Nephron progenitor cell (in vitro differentiated cells): ENCODE data around the gene SEC14L5.

Experiments
- DNase-seq: peaks from one replicate; pipeline ENCODE4 v3.0.0; 2021
- H3K27ac Mint-ChIP-seq: 2 replicates; pipeline ENCODE4 v1.8.0; 2021; ENCODE audit warnings: mild to moderate bottlenecking, moderate library complexity, mixed read lengths
- H3K27me3 Mint-ChIP-seq: 2 replicates; pipeline ENCODE4 v1.8.0; 2021; ENCODE audit warnings: mild to moderate bottlenecking, low read depth, mixed read lengths; ENCODE audit not compliant: poor library complexity
- H3K36me3 Mint-ChIP-seq: 2 replicates; pipeline ENCODE4 v1.8.0; 2021; ENCODE audit warnings: low read depth, mixed read lengths
- H3K4me1 Mint-ChIP-seq: 2 replicates; pipeline ENCODE4 v1.8.0; 2021; ENCODE audit warnings: mixed read lengths
- H3K4me3 Mint-ChIP-seq: 2 replicates; pipeline ENCODE4 v1.8.0; 2021; ENCODE audit warnings: mild to moderate bottlenecking, moderate library complexity, mixed read lengths
- H3K9me3 Mint-ChIP-seq: 2 replicates; pipeline ENCODE4 v1.8.0; 2021; ENCODE audit warnings: mild to moderate bottlenecking, moderate library complexity, mixed read lengths
- TF ChIP-seq, protein P1 (sequence below): fragments of 200-600 bp; sonication (generic); IDR thresholded peaks from 2 replicates; pipeline ENCODE4 v1.5.0; 2021; ENCODE audit warnings: antibody characterized with exemption

SEC14L5 gene

DNA sequence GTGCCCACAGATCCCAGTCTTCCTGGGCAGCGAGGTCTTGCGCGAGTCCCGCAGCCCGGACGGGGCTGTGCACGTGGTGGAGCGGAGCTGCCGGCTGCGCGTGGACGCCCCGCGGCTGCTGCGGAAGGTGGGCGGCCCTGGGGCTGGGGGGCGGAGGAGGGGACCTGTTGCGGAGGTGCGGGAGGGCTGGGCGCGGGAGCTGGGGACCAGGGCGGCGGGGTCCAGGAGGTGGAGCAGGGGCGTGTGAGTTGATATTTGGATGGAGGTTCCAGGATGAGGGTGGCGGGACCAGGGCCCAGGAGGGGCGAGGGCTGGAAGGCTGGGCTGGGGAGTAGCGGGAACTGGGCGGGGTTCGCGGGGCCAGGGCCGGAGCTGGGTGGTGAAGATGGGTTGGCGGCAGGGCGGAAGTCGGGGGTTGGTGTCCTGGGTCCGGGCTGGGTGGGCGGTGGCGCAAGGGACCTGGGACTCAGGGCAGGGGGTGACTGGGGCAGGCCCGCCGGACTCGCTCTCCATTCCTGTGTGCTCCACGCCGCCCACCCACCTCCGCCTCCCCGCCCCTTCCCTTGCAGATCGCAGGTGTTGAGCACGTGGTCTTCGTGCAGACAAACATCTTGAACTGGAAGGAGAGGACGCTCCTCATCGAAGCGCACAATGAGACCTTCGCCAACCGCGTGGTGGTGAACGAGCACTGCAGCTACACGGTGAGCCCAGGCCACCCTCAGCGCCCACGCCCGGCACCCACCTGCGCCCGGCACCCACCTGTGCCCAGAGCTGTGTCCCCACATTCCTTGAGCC, 29.6 kb downstream of the SEC14L5 start:
- Mint-ChIP-seq H3K9me3 (peaks cover 7% of the 10 kb centered on the region), H3K36me3 (no peaks in the 10 kb centered on the region), H3K27ac (no peak overlapping the region), H3K27me3 (peaks cover 67% of the 10 kb centered on the region), H3K4me3 (peak overlapping the region; percentile 58), H3K4me1 (no peaks in the 10 kb centered on the region)
- peak; percentile 45 for DNase-seq
- TF ChIP-seq, protein P1, sequence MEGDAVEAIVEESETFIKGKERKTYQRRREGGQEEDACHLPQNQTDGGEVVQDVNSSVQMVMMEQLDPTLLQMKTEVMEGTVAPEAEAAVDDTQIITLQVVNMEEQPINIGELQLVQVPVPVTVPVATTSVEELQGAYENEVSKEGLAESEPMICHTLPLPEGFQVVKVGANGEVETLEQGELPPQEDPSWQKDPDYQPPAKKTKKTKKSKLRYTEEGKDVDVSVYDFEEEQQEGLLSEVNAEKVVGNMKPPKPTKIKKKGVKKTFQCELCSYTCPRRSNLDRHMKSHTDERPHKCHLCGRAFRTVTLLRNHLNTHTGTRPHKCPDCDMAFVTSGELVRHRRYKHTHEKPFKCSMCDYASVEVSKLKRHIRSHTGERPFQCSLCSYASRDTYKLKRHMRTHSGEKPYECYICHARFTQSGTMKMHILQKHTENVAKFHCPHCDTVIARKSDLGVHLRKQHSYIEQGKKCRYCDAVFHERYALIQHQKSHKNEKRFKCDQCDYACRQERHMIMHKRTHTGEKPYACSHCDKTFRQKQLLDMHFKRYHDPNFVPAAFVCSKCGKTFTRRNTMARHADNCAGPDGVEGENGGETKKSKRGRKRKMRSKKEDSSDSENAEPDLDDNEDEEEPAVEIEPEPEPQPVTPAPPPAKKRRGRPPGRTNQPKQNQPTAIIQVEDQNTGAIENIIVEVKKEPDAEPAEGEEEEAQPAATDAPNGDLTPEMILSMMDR = no peak

DNA sequence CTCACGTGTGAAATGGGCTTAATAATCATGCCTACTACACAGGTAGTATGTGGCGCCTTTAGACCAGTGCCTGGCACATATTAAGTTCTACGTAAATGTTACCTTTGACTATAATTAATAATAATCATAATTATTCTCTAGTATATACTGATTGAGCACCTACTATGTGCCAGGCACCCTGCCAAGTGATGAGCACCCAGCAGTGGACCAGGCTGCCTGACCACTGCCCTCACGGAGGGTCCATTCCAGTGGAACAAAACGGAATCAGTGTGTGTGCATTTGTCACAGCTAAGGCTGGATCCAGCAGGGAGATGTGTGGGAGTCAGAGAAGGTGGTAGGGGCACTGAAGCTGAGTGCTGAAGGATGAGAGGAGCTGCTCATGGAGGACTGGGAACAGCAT, 30.5 kb downstream of the SEC14L5 start:
- Mint-ChIP-seq H3K4me1 (no peaks in the 10 kb centered on the region), H3K27ac (no peak overlapping the region), H3K9me3 (peaks cover 7% of the 10 kb centered on the region), H3K4me3 (peak overlapping the region; percentile 58), H3K36me3 (no peaks in the 10 kb centered on the region), H3K27me3 (peaks cover 64% of the 10 kb centered on the region)
- no peak for DNase-seq
- TF ChIP-seq, protein P1 = no peak

DNA sequence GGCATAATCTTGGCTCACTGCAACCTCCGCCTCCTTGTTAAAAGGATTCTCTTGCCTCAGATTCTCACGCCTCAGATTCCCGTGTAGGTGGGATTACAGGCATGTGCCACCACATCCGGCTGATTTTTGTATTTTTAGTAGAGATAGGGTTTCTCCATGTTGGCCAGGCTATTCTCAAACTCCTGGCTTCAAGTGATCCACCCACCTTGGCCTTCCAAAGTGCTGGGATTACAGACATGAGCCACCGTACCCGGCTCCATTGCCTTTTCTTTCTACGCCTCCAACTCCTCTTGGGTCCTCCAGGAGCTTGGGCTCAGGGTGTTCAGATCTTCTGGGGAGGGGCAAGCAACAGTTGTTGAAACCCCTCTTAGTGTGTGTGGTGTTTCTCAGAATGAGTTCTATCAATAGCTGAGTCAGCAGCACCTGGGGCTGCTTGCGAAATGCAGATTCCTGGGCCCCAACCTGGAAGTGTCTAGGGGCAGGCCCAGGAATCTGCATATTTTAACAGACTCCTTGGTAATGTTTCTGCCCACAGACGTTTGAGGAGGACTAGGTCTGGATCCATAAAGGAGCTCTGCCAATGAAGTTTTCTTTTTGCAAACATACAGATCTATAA, 31.4 kb downstream of the SEC14L5 start:
- no peaks in the 10 kb centered on the region for H3K4me1 Mint-ChIP-seq
- H3K9me3 Mint-ChIP-seq = peaks cover 7% of the 10 kb centered on the region
- no peak overlapping the region for H3K27ac Mint-ChIP-seq
- H3K36me3 Mint-ChIP-seq = no peaks in the 10 kb centered on the region
- TF ChIP-seq, protein P1 = no peak
- DNase-seq = no peak
- H3K4me3 Mint-ChIP-seq = no peak overlapping the region
- H3K27me3 Mint-ChIP-seq = peaks cover 59% of the 10 kb centered on the region

DNA sequence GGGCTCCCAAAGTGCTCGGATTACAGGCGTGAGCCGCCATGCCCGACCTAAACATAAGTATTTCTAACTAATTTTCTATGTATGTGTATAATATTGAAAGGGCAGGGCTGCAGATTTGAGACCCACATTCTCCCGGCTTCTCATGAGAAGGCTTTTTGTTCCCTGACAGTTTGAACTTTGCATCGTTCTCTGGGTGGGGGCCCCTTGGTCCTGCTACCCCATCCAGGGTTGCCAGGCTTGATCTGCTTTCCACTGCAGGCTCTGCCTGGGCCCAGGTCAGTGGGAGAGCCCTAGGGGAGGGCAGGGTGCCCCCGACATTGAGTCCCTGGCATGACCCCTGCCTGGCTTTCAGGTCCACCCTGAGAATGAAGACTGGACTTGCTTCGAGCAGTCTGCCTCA, 32.3 kb downstream of the SEC14L5 start:
- peaks cover 49% of the 10 kb centered on the region for H3K27me3 Mint-ChIP-seq
- H3K9me3 Mint-ChIP-seq = peaks cover 7% of the 10 kb centered on the region
- H3K4me3 Mint-ChIP-seq = no peak overlapping the region
- no peaks in the 10 kb centered on the region for H3K36me3 Mint-ChIP-seq
- no peak for DNase-seq
- H3K27ac Mint-ChIP-seq = no peak overlapping the region
- TF ChIP-seq, protein P1 = no peak
- H3K4me1 Mint-ChIP-seq = no peaks in the 10 kb centered on the region

DNA sequence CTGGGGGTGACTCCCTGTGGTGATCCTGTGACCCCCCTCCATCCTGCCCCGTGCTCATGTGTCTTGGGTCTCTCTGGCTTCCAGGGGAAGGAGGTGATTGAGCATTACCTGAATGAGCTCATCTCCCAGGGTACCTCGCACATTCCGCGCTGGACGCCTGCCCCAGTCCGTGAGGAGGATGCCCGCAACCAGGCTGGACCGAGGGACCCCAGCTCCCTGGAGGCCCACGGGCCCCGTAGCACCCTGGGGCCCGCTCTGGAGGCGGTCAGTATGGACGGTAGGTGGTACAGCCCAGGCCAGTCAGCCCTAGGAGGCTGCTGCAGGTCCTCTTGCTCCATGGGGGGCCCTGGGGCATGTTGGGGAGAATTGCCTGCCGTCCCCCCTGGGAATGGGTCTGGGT, 33.6 kb downstream of the SEC14L5 start:
- Mint-ChIP-seq H3K27me3 (peaks cover 36% of the 10 kb centered on the region), H3K27ac (no peak overlapping the region), H3K4me3 (no peak overlapping the region), H3K9me3 (peaks cover 7% of the 10 kb centered on the region), H3K4me1 (no peaks in the 10 kb centered on the region), H3K36me3 (no peaks in the 10 kb centered on the region)
- TF ChIP-seq, protein P1 = no peak
- DNase-seq = no peak
